RPMI8226 (cell line): ENCODE results near the gene ODR4.
"Not testable (repeated sequence)": the region's sequence is repeated elsewhere in the genome, so short reads cannot be mapped to it uniquely, and the experiment has no call there.

Experiments used
- DNase-seq: peaks from one replicate; pipeline ENCODE4 v3.0.0-alpha.2; 2015

ODR4 gene

DNA sequence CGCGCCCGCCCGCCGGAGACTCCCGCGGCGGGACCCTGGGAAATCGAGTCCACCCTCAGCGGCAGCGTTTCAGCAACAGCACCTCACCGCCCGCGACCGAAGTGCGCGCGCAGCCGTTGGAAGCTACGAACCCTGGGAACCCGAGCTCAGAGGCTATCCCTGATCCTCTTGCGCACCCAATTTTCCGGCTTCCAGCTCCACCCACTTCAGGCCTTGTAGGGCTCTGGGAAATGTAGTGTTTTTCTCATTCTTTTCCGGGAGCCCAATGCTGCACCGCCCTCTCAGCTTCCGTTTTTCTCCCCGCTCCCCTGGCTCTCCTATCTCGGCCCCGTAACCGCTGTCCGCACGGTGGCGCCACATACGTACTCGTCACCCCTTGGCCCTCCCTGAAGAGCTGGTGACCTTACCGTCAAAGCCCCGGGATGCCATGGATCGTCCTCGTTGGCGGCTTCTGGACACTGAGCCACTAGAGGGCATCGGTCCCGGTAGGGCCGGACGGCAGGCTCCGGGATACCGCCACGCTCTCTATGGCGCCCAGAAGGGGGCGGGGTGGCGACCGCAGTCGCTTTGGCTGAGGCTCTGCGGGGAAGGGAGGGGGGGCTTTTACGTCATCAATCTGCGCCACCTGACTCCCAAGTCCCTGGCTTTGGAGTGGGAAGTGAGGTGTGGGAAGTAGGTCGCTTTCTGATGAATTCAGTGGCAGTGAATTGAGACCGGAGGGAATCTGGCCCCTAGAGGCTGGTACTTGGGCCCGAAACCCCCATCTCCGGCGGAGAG, at the start of gene ODR4, which contains the start of gene TPR:
TSS of gene ODR4 (plus strand) at position 687 of the 777 bp plus-strand sequence. CDS start 3,948 bp downstream, outside the sequence.
TSS of gene TPR (minus strand) at position 102 of the 777 bp plus-strand sequence. CDS start 225 bp downstream, outside the sequence.
- DNase-seq: peak; percentile 99

DNA sequence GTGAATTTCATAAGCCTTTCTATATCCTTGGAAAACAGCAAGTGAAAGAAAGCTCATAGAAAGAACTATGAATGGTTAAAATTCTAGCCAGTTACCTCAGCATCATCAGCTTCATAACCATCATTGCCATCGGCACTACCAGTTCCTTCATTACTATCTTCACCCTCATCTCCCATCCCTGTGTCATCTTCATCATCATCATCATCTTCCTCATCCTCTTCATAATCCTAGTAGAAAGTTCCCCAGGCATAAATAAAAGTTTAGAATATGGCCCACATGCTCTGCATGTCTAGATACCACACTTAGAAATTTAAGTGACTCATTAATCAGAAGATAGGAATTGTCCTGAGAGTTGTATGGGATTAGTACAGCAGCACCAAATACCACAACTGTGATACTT, 49.6 kb upstream of the ODR4 start:
- no peak for DNase-seq

DNA sequence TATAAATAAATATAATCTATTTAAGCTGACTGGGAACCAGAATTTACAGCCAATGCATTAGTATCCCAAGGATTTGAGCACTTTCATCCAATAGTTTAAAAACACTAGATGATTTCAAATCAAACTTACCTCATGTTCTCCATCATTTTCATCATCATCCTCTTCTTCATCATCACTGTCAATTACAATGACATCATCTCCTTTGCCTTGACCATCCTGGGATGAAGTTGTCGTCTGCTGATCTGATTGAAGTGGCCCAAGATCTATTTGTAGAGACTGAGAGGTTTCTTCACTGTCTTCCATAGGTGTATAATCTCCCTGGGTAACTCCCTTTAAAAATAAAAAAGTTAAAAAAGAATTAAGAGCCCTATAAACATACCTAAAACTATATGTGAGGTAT, 48.3 kb upstream of the ODR4 start:
- DNase-seq: no peak

DNA sequence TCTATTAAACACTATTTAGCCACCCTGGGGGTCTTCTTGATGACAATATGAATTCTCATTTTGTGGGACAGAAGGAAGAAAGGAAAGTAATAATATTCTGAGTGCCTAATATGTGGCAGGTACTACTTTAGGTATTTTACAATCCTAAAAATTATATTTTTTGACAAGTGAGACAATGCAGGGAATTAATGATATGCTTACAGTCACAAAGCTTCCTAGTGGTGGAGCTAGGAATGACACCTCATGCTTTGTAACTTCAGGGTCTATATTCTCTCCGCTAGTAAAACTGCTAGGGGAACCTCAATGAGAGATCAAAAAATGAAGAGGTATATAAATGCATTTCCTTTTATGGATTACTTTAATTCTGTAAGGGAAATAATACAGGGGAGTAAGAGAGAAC, 44.9 kb upstream of the ODR4 start:
- DNase-seq: peak; percentile 9

DNA sequence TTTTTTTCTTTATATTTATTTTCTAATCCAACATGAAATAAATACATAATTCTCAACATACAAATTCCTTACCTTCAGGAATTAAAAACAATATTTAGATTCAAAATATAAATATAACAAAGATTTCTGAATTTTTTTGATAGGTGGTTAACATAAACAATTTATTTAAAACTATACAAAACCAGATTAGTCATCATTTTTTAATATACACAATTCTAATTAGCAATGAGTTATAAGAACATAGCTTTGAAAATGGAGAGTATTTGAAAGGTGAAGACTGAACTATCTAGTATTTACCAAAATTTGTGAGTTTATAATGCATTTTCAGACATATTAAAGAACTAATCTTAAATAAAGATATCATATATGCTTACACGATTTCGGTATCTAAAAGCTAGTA, 38.1 kb upstream of the ODR4 start:
- no peak for DNase-seq

DNA sequence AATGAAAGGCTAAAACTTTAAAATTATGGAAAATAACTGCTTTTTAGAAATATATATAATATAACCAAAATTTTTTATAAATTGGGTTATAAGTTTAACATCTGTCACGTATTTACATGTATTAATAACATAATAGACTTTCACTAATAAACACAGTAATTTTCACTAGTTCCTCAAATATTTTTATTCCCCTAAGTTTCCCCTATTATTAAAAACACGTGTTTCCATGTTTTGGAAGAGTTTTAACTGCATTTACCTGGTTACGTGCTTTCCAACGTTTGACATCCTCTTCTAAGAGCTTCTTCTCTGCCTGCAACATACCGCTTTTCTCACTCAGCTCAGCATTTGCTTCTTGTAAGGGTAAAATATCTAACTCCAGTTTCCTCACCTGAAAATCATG, 34.9 kb upstream of the ODR4 start:
- DNase-seq: no peak

DNA sequence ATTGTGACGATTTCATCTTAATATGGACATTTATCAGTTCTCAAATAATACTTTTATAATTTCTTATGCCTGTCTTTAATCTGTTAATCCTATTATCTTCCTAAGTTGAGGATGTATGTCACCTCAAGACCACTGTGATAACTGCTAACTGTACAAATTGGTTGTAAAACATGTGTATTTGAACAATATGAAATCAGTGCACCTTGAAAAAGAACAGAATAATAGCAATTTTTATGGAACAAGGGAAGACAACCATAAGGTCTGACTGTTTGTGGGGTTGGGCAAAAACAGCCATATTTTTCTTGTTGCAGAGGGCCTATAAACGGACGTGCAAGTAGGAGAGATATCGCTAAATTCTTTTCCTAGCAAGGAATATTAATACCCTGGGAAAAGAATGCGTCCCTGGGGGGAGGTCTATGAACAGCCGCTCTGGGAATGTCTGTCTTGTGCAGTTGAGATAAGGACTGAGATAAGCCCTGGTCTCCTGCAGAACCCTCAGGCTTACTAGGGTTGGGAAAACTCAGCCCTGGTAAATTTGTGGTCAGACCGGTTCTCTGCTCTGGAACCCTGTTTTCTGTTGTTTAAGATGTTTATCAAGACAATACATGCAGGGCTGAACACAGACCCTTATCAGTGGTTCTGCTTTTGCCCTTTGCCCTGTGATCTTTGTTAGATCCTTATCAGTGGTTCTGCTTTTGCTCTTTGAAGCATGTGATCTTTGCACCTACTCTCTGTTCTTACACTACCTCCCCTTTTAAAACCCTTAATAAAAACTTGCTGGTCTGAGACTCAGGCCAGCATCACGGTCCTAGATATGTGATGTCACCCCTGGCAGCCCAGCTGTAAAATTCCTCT, 27.6 kb upstream of the ODR4 start:
- not testable (repeated sequence) for DNase-seq

DNA sequence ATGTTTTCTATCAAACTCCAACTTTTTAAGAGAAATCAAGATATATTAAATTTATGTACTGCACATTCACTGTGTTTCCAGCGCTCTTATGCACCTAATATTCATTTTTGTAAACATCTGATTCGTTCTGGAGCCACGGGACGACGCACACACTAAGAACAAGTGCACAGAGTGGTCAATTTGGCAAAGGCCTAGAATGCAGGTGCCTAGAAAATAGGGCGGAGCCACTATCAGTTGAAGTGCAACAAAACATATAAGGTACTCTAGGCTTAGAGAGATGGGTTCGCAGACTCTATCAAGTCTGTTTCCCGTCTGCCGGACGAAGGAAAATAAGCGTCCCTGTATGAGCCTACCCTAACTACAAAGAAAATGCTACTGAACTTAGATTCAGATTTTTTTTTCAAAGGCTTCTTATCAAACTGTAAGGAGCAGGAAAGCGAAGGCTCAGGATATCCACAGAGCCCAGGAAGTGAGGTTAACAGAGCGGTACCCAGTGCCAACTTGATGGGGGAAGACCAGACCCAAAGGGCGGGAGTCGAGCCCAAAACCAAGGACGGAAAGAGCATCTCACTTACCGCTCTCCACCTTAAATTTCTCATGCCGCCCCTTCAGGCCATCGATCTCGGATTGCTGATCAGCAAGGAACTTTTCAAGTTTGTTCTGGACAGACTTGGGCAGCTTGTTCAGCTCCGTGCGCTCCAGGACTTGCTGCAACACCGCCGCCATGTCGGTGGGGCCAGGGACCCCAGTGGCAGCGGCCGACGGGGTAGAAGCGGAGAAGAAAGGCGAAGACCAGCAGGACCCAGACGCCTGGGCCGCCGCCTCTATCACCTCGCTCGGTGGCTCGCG, 1.1 kb upstream of the ODR4 start:
- peak; percentile 87 for DNase-seq

DNA sequence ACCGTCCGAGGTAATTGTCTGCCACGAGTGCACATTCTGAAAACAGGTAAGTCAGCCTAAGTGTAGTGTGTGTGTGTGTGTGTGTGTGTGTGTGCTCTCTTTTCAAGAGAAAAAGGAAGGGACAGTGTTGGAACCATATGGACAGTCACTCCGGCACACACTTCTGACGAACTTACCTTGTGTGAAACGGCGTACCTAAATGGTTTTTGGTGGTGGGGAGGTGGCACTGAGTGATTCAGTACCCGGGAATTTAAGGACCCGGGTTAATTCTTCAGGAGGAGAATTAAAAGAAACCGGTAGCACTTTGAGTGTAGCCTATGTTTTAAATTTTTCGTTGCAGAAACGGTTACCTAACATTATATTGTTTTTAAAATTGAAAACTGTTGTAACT, 286 bp downstream of the ODR4 start:
- DNase-seq: no peak

DNA sequence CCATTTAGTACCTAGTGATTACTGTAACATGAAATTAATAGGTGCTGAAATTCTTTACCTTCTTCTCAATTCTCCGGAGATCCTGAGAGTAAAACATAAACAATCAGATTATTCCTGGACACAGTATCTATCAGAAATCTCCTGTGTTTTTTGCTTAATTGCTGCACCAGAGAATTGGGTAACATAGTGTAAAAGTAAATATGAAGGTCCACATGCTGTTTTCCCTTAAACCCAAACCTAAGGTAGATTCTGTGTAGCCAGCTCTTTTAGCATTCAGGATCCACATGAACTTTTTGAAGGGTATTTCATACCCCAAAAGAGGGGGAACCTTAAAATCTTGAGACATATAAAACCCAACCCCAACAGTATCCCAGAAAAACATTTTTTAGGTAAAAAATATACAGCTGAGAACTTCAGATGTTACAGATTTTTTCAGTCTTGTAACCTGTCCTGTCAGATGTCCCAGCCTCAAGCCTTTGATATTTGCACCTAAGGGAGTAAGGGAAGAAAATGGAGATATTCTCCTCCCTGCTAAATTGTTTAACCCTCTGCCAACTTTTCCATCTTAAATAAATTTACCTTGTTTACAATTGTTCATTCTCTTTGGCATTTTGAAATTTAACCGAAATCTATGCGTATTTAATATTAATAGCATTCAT, 11.2 kb downstream of the ODR4 start:
- no peak for DNase-seq

DNA sequence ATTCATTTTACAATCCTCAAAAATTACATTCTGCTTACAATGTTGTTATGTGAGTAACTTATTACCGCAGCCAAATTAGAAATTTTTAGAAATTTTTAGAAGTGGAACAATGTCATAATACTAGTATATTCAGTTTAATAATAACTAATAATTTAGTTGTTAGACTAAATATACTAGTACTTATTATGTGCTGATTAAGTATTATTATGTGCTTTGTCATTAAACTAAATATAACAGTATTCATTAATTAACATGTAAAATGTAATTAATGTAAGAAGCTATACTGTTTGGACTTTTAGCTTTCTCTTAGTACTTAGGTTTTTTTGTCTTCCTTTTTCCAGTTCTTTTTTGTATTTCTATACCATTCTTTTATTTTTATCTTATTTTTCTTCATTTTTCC, 15.3 kb downstream of the ODR4 start:
- no peak for DNase-seq

DNA sequence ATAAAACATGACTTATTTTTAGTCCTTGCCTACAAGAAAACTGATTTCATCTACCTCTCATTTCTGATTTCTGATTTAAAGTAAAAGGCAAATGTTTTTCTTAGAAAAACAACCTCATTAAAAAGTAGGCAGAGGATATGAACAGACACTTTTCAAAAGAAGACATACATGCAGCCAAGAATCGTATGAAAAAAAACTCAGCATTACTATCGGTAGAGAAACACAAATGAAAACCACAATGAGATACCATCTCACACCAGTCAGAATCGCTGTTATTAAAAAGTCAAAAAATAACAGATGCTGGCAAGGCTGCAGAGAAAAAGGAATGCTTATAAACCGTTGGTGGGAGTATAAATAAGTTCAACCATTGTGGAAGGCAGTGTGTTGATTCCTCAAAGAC, 16.2 kb downstream of the ODR4 start:
- no peak for DNase-seq

DNA sequence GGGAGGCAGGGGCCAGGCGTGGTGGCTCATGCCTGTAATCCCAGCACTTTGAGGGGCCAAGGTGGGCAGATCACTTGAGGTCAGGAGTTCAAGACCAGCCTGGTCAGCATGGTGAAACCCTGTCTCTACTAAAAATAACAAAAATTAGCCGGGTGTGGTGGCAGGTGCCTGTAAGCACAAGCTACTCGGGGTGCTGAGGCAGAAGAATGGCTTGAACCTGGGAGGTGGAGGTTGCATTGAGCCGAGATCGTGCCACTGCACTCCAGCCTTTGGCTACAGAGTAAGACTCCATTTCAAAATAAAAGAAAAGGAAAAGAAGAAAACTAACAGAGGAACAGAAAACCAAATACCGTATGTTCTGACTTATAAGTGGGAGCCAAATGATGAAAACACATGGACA, 17.1 kb downstream of the ODR4 start:
- not testable (repeated sequence) for DNase-seq

DNA sequence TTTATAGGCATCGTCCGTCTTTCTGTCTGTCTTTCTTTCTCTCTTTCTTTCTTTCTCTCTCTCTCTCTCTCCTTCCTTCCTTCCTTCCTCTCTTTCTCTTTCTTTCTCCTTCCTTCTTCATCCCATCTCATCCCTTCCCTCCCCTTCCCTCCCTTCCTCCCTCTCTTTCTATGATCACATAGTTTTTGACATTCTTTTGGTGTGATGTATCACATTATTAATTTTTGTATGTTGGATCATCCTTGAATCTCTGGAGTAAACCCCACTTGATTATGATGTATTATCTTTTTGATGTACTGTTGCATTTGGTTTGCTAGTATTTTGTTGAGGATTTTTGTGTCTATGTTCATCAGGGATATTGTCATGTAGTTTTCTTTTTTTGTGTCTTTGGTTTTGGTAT, 25.8 kb downstream of the ODR4 start:
- DNase-seq: not testable (repeated sequence)

DNA sequence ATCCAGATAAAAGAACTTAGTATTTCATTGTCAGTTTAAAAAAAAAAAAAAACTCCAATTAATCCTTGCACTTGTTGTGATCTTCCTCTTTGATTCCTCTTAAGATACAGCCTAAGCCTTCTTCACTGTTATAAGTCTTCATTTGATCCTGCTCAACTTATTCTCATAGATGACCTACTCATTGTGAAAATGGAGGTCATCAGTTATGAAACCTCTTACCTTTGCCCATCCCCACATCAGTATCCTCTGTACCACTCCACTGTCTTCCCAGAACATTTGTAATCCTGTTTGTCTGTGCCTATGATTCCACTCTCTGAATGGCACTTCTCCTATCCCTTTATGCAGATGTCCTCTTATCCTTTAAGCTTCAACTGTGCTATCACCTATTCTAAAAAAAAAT, 28.0 kb downstream of the ODR4 start:
- DNase-seq: no peak

DNA sequence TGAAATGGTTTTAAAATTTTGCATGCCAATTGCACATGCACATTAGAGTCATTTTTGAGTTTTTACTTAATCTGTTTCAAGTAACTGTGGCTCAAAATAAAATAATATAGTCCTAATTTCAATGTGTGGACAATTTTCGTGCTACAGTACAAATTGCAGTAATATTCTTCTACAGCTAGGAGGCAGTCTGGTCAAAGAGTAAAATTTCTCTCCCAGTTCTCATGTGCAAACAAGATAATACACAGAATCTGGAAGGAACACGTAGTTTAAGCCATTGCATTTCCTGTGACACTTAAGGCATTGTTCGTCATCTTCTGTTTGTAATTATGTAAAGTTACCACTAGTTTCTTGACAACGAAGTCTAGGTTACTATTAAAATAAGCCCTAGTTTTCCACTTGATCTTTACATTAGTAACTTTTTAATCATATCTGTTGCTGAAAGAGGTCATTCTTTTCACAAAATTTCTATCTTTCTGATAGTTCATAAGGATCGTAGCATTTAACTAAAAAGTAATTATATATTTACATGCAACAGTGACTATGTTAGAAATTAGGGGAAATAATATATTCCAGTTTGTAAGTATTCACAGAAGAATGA, 28.9 kb downstream of the ODR4 start:
- peak; percentile 41 for DNase-seq

DNA sequence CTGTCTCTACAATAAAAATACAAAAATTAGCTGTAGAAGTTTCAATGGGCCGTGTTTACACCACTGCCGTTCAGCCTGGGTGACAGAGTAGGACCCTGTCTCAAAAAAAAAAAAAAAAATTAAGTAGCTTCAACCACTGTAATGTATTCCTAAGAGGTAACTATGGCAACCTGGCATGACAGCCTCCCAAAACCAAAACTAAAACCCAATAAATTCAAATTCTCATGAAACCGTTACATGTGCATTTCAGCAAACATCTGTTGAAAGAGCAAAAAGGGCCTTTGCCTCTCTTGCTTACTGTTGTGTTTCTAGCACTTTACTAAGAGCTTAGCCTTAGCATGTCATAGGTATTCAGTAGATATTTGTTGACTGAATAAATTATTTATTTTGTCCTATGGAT, 33.5 kb downstream of the ODR4 start:
- no peak for DNase-seq

DNA sequence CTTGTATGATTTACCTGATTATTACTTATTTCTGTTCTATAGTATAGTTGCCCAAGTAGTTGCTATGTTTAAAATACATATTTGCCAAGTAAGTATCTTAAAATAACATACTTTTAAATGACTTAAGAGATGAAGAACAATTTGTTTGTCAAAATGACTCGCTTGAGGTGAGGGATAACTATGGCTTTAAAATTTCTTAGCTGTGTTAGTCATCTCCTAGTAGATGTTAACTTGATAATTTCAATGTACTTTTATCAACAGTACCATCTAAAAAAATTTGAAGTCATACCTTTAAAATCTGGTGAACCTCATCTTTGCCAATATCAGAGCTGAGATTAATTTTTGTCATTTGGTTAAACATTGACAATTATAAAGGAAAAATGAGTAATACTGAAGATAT, 37.7 kb downstream of the ODR4 start:
- DNase-seq: no peak

DNA sequence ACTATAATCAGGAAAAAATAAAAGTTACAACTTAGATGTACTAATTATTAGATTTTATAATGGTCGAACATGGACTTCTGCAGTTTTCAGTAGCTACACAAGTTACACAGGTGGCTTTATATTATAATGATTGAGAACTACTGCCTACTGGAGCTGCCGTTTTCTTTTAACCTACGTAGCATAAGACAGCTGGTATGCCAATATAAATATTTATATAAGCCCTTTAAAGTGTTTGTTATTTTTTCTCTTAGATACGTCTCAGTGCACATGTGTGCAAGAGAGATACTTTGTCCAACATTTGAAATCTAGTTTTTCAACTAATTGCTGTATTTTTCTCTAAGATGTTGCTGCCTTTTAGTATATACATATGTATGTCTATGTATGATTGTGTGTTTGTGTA, 42.9 kb downstream of the ODR4 start:
- no peak for DNase-seq

DNA sequence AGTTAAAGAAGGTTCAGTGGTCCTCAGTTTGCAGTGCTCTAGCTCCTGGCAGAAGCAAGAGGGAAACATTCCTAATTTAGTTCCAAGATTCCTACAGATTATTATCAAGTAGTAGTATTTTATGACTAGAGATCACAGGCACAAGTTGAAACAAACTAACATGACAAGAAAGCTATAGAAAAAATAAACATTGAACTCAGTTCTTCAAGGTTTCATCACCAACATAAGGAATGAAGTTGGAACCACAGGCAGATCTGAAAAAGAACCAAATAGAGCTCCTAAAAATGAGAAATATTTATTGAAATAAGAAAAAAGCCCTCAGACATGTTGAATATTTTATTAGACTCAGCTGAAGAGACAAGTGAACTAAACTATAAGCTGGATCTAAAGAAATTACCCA, 44.7 kb downstream of the ODR4 start:
- no peak for DNase-seq

DNA sequence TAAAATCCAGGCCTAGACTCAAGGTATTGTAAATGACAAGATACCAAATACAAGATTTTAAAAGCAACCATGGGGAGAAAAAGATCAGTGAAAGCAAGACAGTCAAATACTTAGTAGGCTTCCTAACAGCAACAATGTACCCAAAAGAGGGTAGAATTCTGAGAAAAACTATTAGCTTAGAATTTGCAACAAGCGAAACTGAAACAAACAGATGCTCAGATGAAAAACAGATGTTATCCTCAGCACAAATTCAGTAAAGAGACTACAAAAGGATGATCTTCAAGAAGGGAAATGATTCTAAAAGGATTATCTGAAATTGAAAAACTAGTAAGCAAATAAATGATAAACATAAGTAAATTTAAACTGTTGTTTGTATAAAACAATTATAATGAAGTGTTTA, 45.3 kb downstream of the ODR4 start:
- peak; percentile 11 for DNase-seq

DNA sequence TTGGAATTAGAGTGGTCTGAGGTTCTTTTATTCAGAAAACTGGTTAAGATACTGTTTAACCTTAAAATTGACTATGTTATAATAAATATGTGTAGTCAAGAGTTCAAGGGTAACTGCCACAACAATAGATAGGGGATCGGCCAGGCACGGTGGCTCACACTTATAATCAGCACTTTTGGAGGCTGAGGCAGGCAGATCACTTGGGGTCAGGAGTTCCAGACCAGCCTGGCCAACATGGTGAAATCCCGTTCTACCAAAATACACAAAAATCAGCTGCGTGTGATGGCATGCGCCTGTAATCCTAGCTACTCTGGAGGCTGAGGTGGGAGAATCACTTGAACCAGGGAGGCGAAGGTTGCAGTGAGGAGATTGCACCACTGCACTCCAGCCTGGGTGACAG, 45.8 kb downstream of the ODR4 start:
- no peak for DNase-seq
